ENCODE results near the gene CASKIN1.

- no peak; the same call in 1 of the 2 replicates for TF ChIP-seq POLR2AphosphoS5 (IDR thresholded peaks at IDR 0.05; ENCODE audit: borderline replicate concordance, low read depth, low read length)
- TF ChIP-seq FOXP2 (optimal IDR thresholded peaks at IDR 0.05; ENCODE audit: control extremely low read depth, extremely low read length, insufficient read depth) = no peak
- TF ChIP-seq EZH2 (IDR thresholded peaks at IDR 0.05) = no peak
Measured at GRCh38 chr16:2233872-2234812, 37.7 kb upstream of the CASKIN1 start.
